ENCODE measurements around the gene RNF34.

Gene RNF34

DNA sequence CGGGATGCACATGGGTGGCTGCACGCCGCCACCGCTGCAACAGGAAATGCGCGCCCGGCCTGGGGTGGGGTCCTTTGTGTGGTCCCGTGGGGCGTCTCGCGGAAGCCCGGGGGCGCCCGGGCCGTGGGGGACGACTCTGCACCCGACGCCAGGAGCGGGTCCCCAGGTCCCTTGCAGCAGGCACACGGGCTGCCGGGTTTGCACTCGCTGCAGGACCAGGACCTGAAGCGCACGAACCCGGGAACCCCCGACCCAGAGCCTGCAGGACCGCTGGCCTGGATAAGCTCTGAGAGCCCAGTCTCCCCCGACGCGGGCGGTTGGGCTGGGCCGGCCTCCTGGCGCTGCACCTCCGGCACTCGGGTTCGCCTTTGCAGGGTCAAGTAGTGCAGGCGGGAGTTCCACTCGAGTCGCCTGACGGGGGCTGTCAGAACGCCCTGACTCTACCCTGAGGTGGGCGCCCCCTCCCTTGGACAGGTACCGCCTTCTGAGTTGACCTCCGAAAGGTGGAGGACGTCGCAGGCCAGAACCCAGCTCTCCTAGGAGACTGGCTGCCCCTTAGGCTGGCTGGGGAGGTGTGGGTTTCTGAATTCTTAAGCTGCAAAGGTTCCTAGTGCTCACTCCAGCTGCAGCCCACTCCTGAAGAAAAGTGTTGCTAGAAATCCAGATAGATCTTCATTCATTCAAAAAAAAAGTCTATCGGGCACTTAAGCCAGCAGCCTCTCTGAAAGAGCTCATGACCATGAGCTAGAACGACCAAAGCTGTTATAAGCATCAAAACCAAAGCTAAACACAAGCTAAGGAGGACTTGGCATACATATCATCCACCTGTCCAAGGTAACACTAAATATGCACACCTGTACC, 68.0 kb downstream of the RNF34 start:
- TF ChIP-seq, protein P1, sequence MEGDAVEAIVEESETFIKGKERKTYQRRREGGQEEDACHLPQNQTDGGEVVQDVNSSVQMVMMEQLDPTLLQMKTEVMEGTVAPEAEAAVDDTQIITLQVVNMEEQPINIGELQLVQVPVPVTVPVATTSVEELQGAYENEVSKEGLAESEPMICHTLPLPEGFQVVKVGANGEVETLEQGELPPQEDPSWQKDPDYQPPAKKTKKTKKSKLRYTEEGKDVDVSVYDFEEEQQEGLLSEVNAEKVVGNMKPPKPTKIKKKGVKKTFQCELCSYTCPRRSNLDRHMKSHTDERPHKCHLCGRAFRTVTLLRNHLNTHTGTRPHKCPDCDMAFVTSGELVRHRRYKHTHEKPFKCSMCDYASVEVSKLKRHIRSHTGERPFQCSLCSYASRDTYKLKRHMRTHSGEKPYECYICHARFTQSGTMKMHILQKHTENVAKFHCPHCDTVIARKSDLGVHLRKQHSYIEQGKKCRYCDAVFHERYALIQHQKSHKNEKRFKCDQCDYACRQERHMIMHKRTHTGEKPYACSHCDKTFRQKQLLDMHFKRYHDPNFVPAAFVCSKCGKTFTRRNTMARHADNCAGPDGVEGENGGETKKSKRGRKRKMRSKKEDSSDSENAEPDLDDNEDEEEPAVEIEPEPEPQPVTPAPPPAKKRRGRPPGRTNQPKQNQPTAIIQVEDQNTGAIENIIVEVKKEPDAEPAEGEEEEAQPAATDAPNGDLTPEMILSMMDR (IDR thresholded peaks at IDR 0.05; ENCODE audit: low read depth, low read length): no peak
- DNase-seq (ENCODE audit: extremely low read depth, low read depth): no peak

DNA sequence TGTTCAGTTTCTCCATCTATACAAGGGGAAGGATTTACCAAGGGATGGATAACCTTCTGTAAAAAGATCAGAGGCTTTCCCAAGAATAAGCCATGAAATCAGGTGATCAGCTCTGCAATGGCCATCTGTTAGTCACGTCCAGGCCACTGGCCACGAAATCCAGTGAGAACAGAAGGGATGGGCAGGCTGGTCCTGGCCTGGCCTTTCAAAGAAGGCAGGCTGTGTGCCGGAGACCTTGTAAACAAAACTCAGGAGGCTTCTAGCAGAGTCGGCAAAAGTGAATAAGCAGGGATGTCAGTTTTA, 68.5 kb downstream of the RNF34 start:
- TF ChIP-seq, protein P1 (IDR thresholded peaks at IDR 0.05; ENCODE audit: low read depth, low read length): no peak
- no peak for DNase-seq (ENCODE audit: extremely low read depth, low read depth)

DNA sequence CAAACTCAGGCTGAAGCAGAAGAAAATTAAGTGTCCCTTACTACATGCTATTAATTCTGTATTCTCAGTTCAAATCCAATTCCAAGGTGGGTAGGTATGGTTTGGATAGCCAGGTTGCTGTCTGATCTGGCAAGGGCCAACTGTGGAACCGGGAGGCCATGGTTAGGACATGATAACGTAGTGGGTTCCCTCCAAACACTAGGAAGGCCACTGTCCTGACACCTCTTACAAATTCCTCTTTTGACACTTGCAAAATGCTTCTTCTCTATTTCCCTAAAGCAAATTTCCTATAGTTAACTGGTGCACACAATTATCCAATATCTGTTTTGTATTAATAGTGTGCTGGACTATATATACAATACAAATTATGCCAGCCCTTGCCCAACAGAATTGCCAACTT, 70.8 kb downstream of the RNF34 start:
- TF ChIP-seq, protein P1 (IDR thresholded peaks at IDR 0.05; ENCODE audit: low read depth, low read length): no peak
- DNase-seq (ENCODE audit: extremely low read depth, low read depth): no peak

DNA sequence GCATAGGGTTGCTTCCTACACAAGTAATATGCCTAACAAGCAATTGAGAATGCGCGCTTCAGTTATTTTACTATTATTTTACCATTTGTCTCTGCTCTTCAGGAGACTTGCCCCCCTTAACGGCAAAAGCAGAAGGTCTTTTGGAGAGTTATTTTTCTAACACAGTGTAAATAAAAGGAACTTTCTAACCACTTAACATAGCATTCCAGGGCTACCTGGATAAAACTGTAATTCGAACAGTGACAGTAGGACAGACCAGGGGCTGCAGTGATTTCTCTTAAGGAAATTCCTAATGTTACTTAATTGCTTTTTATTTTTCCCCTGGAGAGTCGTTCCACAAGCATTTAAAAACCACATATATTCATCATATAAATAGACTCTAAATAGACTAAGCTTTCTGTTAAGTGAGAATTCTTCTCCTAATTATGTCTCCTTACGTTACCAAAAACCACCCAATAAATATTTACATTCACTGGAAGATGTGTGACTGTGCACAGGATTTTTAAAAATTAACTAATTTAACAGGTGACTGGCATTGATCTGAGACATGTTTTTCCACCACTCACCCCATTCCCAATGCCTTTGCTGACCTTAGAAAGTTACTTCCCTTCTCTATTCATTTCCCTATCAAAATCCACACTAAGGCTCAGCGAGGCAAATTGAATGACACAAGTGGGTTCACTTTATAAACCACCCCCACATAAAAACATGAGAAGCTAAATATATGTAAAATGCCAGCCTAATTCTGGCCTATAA, 72.4 kb downstream of the RNF34 start:
- TF ChIP-seq, protein P1 (IDR thresholded peaks at IDR 0.05; ENCODE audit: low read depth, low read length): no peak
- DNase-seq (ENCODE audit: extremely low read depth, low read depth): no peak
